MCF 10A (cell line): ENCODE results near the gene NPNT. TPM values are rescaled to one million over a fixed set of nuclear protein-coding genes. Genes with fewer than 3 reads are reported as not detected.

Experiments
- BruUV-seq: library from RNA; stranded (reverse); fragments of 400-500 nt; replicated peaks from 2 replicates; lab custom pipeline; 2021; lab: Mats Ljungman, UMichigan
- CTCF ChIA-PET: fragments of 300-600 bp; sonication (Branson Sonifier 250); formaldehyde crosslinking; extraction: SDS; loops from one replicate; lab custom pipeline; 2021; ENCODE audit warnings: antibody characterized with exemption, inconsistent platforms; lab: Yijun Ruan, JAX
- POLR2A ChIA-PET: fragments of 300-600, 350-650 bp; sonication (Branson Sonifier 250); formaldehyde crosslinking; extraction: SDS; loops from one replicate; lab custom pipeline; 2020; ENCODE audit warnings: antibody characterized with exemption, inconsistent platforms; lab: Yijun Ruan, JAX
- DNase-seq: peaks from one replicate; pipeline ENCODE4 v3.0.0-alpha.2; 2018; ENCODE audit not compliant: unreplicated experiment
- H3K27ac Mint-ChIP-seq: one replicate; pipeline ENCODE4 v1.8.0; 2022; ENCODE audit warnings: mild to moderate bottlenecking, low read depth, mixed read lengths; ENCODE audit not compliant: unreplicated experiment
- H3K27me3 Mint-ChIP-seq: one replicate; pipeline ENCODE4 v1.8.0; 2022; ENCODE audit warnings: mixed read lengths; ENCODE audit not compliant: insufficient read depth, unreplicated experiment
- H3K36me3 Mint-ChIP-seq: one replicate; pipeline ENCODE4 v1.8.0; 2022; ENCODE audit warnings: mild to moderate bottlenecking, moderate library complexity, mixed read lengths; ENCODE audit not compliant: insufficient read depth, unreplicated experiment
- H3K4me1 Mint-ChIP-seq: one replicate; pipeline ENCODE4 v1.8.0; 2022; ENCODE audit warnings: mixed read lengths; ENCODE audit not compliant: insufficient read depth, unreplicated experiment
- H3K4me3 Mint-ChIP-seq: one replicate; pipeline ENCODE4 v1.8.0; 2022; ENCODE audit warnings: mild to moderate bottlenecking, moderate library complexity, mixed read lengths; ENCODE audit not compliant: unreplicated experiment
- H3K9me3 Mint-ChIP-seq: one replicate; pipeline ENCODE4 v1.8.0; 2022; ENCODE audit warnings: mixed read lengths; ENCODE audit not compliant: unreplicated experiment
- CTCF ChIP-seq: fragments of 200-600 bp; IDR thresholded peaks from one replicate; pipeline ENCODE4 v1.8.0; 2022; ENCODE audit warnings: antibody characterized with exemption, mild to moderate bottlenecking; ENCODE audit not compliant: unreplicated experiment
- intact Hi-C: fragments of 100-400 bp; cut with micrococcal nuclease; formaldehyde crosslinking; loops from 2 replicates; pipeline ENCODE4 v1.14.1; 2022
- total RNA-seq: library from RNA; stranded (reverse); gene quantifications from 2 replicates; pipeline ENCODE4 v1.2.3, GENCODE V29; 2022

NPNT gene
- total RNA-seq, 1 experiment from 2014 or later = 0.09 TPM

- intact Hi-C loops = no loop called here
- POLR2A ChIA-PET = no interaction called here
- TF ChIP-seq CTCF = no peak
- no peaks in the 10 kb centered on the region for H3K9me3 Mint-ChIP-seq
- no peaks in the 10 kb centered on the region for H3K27me3 Mint-ChIP-seq
- H3K27ac Mint-ChIP-seq = no peak overlapping the region
- no peaks in the 10 kb centered on the region for H3K36me3 Mint-ChIP-seq
- BruUV-seq = no TSS peak
- DNase-seq = no peak
- H3K4me1 Mint-ChIP-seq = peaks cover 22% of the 10 kb centered on the region
- CTCF ChIA-PET = interaction anchor here (0.7 kb wide), 1 partner anchor 75 kb away, joined by 3 read pairs; no protein-coding TSS in a partner anchor
- no peak overlapping the region for H3K4me3 Mint-ChIP-seq
These were observed 71.9 kb downstream of the NPNT start for GRCh38 chr4:105967058-105967658.

GRCh38 chr4:105969575-105969974 lies 74.3 kb downstream of the NPNT start:
- no peaks in the 10 kb centered on the region for H3K27me3 Mint-ChIP-seq
- no peak overlapping the region for H3K27ac Mint-ChIP-seq
- H3K4me1 Mint-ChIP-seq = peaks cover 13% of the 10 kb centered on the region
- DNase-seq = no peak
- ChIA-PET POLR2A (no interaction called here), CTCF (interaction anchor here (0.5 kb wide), 1 partner anchor 1226 kb away, joined by 3 read pairs; no protein-coding TSS in a partner anchor)
- intact Hi-C loops = no loop called here
- BruUV-seq = no TSS peak
- no peak overlapping the region for H3K4me3 Mint-ChIP-seq
- no peaks in the 10 kb centered on the region for H3K36me3 Mint-ChIP-seq
- no peak for TF ChIP-seq CTCF
- H3K9me3 Mint-ChIP-seq = no peaks in the 10 kb centered on the region

GRCh38 chr4:105970371-105970770 lies 75.1 kb downstream of the NPNT start:
- Mint-ChIP-seq H3K4me3 (no peak overlapping the region), H3K27me3 (no peaks in the 10 kb centered on the region), H3K9me3 (no peaks in the 10 kb centered on the region), H3K36me3 (no peaks in the 10 kb centered on the region), H3K27ac (no peak overlapping the region), H3K4me1 (peaks cover 8% of the 10 kb centered on the region)
- BruUV-seq = no TSS peak
- no peak for TF ChIP-seq CTCF
- intact Hi-C loops = no loop called here
- no peak for DNase-seq
- ChIA-PET CTCF (no interaction called here), POLR2A (no interaction called here)

- Mint-ChIP-seq H3K4me3 (no peak overlapping the region), H3K27ac (no peak overlapping the region), H3K4me1 (peaks cover 2% of the 10 kb centered on the region), H3K9me3 (no peaks in the 10 kb centered on the region), H3K27me3 (no peaks in the 10 kb centered on the region), H3K36me3 (no peaks in the 10 kb centered on the region)
- no TSS peak for BruUV-seq
- ChIA-PET CTCF (no interaction called here), POLR2A (no interaction called here)
- DNase-seq = no peak
- no peak for TF ChIP-seq CTCF
- intact Hi-C loops = no loop called here
These were observed 75.8 kb downstream of the NPNT start for GRCh38 chr4:105971036-105971435.
